NT2/D1 (cell line): Measurements from ENCODE around the gene KRT9.

ENCODE experiments used
- SUZ12 ChIP-seq: IDR thresholded peaks from 2 replicates; pipeline ENCODE4 v1.6.1; 2011; ENCODE audit not compliant: insufficient read length, insufficient read depth; ENCODE audit errors: extremely low read depth
- YY1 ChIP-seq: IDR thresholded peaks from 2 replicates; pipeline ENCODE4 v1.6.1; 2011; ENCODE audit not compliant: insufficient read length, insufficient read depth
- ZNF274 ChIP-seq: IDR thresholded peaks from 2 replicates; pipeline ENCODE4 v1.6.1; 2011; ENCODE audit warnings: mild to moderate bottlenecking, low read depth, low read length

DNA sequence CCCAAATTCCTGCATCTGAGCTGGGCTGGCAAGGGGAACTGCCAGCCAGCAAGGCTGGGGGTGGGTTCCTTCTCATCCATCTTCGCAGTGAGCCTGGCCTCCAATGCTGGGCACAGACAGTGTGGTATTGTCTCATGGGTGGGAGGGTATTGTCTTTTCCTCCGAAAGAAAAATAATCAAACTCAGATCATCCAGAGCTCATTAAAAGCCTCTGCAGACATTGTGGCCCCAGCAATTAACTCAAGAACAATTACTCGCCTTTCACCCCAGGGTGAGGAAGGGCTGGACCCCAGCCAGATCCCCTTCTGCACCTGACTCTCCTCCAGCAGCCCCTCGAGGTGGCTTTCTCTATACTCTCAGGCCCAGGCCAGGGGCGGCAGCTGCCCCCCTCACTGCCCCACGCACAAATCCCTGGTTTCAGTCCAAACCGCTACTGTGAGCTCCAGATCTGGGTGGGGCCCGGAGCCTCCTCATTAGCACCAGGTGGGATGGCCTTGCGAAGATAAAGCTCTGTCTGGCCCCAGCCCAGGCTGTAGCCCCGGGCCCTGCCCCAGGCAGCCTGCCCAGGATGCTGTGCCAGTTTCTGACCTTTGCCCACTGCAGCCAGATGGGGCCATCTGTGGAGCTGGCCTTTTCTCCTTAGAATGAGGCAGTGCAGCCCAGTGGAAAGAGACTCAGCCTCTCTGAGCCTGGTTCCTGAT lies 50.9 kb downstream of the KRT9 start:
- TF ChIP-seq ZNF274 (no peak), SUZ12 (no peak), YY1 (no peak)
